ENCODE results near the gene SORCS1. TPM values are rescaled to one million over a fixed set of nuclear protein-coding genes. Genes with fewer than 3 reads are reported as not detected.

The SORCS1 gene
- total and polyA plus RNA-seq, 2 of the 13 experiments (the other 11 are each of a cell fraction or from before 2014, with no cell fraction given), result not detected

GRCh38 chr10:106777841-106778240 is 386.7 kb downstream of the SORCS1 start (continued):
- no peak for TF ChIP-seq ZNF224 (CRISPR knock-in tag; IDR thresholded peaks at IDR 0.05)
- TF ChIP-seq ZZZ3 (CRISPR knock-in tag; IDR thresholded peaks at IDR 0.05; ENCODE audit: borderline replicate concordance), result no peak
- no peak for TF ChIP-seq SALL1 (CRISPR knock-in tag; IDR thresholded peaks at IDR 0.05)
- TF ChIP-seq PHF20 (CRISPR knock-in tag; IDR thresholded peaks at IDR 0.05), result no peak
- TF ChIP-seq ZNF552 (CRISPR knock-in tag; IDR thresholded peaks at IDR 0.05; ENCODE audit: borderline replicate concordance), result no peak
- no peak for TF ChIP-seq ATF5 (CRISPR knock-in tag; IDR thresholded peaks at IDR 0.05; ENCODE audit: low read depth)
- no peak for TF ChIP-seq CBX2 (IDR thresholded peaks at IDR 0.05; ENCODE audit: low read depth, low read length)
- no peak for TF ChIP-seq CBX2 (CRISPR knock-in tag; IDR thresholded peaks at IDR 0.05; ENCODE audit: low read depth)
- no peak for TF ChIP-seq PRMT3 (CRISPR knock-in tag; IDR thresholded peaks at IDR 0.05; ENCODE audit: borderline replicate concordance, low read depth)
- no peak for TF ChIP-seq ZNF770 (CRISPR knock-in tag; IDR thresholded peaks at IDR 0.05)

- 0% methylated on average over 4 of the region's 4 CpGs for WGBS (ENCODE audit: low lambda C conversion rate)
- TF ChIP-seq YEATS4 (CRISPR knock-in tag; IDR thresholded peaks at IDR 0.05; ENCODE audit: borderline replicate concordance), result no peak
- no peak for TF ChIP-seq ZSCAN30 (CRISPR knock-in tag; IDR thresholded peaks at IDR 0.05)
- TF ChIP-seq HMGXB3 (CRISPR knock-in tag; IDR thresholded peaks at IDR 0.05; ENCODE audit: borderline replicate concordance), result no peak
- TF ChIP-seq ZNF280B (CRISPR knock-in tag; IDR thresholded peaks at IDR 0.05; ENCODE audit: borderline replicate concordance), result no peak
- no peak for TF ChIP-seq ZMAT5 (CRISPR knock-in tag; IDR thresholded peaks at IDR 0.05; ENCODE audit: borderline replicate concordance, low read depth)
Observed at GRCh38 chr10:106775127-106775526, 389.4 kb downstream of the SORCS1 start.

More at GRCh38 chr10:106775127-106775526, 389.4 kb downstream of the SORCS1 start:
- intact Hi-C loops (cut with micrococcal nuclease; ENCODE audit: unreplicated experiment) (no loop called here), in situ Hi-C loops (cut with HindIII; ENCODE audit: extremely low pct_ligation_motif_present, low pct_unique_long_range_greater_than_20kb) (no loop called here)
- H3K9ac ChIP-seq (ENCODE audit: insufficient read depth, low read depth, low read length), result no peak overlapping the region
- no peak overlapping the region for H3K4me3 ChIP-seq (replicated peaks in 1 of 3; ENCODE audit: insufficient read depth in 1 of 3, low read depth in 2 of 3, low read length in 3 of 3)
- H2AFZ ChIP-seq (ENCODE audit: low read length), result no peak overlapping the region
- H3K4me2 ChIP-seq (ENCODE audit: low read depth, low read length), result no peak overlapping the region
- CTCF ChIA-PET (ENCODE audit: low intra/inter-chr PET ratio, low total read pairs), result no interaction called here
- H4K20me1 ChIP-seq (ENCODE audit: insufficient read depth, low read length), result no peaks in the 10 kb centered on the region
- DNase-seq (ENCODE audit: low spot score) (no peak), FAIRE-seq (no peak), ATAC-seq (no peak)
- H3K9me3 ChIP-seq (ENCODE audit: low read length), result no peaks in the 10 kb centered on the region
- no peaks in the 10 kb centered on the region for H3K36me3 ChIP-seq (replicated peaks in 1 of 2; ENCODE audit: control insufficient read depth in 1 of 2, insufficient read depth in 2 of 2, low read length in 2 of 2)
- H3K4me1 ChIP-seq (ENCODE audit: insufficient read depth, low read length), result no peaks in the 10 kb centered on the region
- no peaks in the 10 kb centered on the region for H3K79me2 ChIP-seq (ENCODE audit: insufficient read depth, low read length)
- POLR2A ChIA-PET, result no interaction called here
- no peak overlapping the region for H3K27ac ChIP-seq (ENCODE audit: extremely low read length, insufficient read depth, low read length)
- H3K27me3 ChIP-seq (ENCODE audit: control insufficient read depth in 1 of 2, insufficient read depth in 2 of 2, low read length in 2 of 2), result no peaks in the 10 kb centered on the region
- BruUV-seq (replicated peaks), result no TSS peak

All from HepG2 (cell line).